SKM-1 treated with dmso at 0.1 percent for 144 hours (cell line): ENCODE data around the gene NMNAT3.
"Not testable (repeated sequence)": the region's sequence is repeated elsewhere in the genome, so short reads cannot be mapped to it uniquely, and the experiment has no call there.

Experiments used
- DNase-seq: peaks from one replicate; lab custom pipeline; 2025; ENCODE audit not compliant: unreplicated experiment; lab: John Stamatoyannopoulos, UW

NMNAT3 gene

DNA sequence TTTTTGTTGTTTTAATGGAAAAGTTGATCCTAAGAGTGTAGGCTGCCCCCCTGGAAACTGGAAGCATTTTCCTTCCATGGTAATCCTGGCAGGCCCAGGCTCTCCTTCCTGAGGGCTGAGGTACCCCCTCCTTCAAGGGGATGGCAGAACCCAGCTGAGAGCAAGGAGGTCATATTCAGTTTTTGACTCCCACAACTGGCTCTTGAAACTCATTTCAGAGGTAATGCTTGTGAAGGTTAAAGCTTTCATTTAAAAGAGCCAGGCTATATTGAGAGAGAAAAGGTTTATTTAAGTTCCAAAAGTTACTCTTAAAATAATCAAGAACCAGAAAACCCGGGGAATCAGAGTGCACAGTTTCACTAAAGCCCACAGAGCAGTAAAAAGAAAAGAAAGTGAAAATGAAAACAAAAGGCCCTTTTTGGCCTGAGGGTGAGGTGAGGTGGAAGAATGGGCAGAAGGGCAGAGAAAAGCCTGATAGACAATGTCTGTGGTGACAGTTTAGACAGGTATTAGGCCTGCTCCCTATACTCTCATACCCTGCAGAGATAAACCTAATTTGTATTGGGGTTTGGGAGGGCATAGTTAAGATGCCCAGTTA is 91.3 kb downstream of the NMNAT3 start:
- no peak for DNase-seq

GRCh38 chr3:139585820-139586219 is 92.0 kb downstream of the NMNAT3 start:
- no peak for DNase-seq

GRCh38 chr3:139583651-139584050 is 94.1 kb downstream of the NMNAT3 start:
- DNase-seq = not testable (repeated sequence)

DNA sequence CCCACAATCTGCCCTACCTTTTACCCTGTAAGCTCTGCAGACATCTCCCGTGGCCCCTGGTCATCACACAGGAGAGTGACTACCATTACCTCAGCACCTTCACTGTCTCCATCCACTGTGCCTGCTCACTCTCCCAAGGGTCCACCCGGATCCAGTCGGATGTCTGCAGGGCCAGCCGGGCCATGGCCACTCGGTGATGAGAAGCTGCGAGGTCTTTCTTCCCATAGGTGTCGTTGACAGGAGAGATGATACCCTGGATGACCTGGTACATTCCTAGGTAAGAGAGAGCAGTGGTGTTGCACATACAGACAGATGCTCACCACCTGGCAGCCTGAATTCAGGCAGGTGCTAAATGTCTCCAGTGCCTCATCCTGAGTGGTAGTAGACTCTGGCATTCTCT is 99.0 kb downstream of the NMNAT3 start:
- DNase-seq = no peak

GRCh38 chr3:139577909-139578308 is 99.9 kb downstream of the NMNAT3 start:
- no peak for DNase-seq

GRCh38 chr3:139577346-139577745 is 100.4 kb downstream of the NMNAT3 start:
- DNase-seq = no peak

DNA sequence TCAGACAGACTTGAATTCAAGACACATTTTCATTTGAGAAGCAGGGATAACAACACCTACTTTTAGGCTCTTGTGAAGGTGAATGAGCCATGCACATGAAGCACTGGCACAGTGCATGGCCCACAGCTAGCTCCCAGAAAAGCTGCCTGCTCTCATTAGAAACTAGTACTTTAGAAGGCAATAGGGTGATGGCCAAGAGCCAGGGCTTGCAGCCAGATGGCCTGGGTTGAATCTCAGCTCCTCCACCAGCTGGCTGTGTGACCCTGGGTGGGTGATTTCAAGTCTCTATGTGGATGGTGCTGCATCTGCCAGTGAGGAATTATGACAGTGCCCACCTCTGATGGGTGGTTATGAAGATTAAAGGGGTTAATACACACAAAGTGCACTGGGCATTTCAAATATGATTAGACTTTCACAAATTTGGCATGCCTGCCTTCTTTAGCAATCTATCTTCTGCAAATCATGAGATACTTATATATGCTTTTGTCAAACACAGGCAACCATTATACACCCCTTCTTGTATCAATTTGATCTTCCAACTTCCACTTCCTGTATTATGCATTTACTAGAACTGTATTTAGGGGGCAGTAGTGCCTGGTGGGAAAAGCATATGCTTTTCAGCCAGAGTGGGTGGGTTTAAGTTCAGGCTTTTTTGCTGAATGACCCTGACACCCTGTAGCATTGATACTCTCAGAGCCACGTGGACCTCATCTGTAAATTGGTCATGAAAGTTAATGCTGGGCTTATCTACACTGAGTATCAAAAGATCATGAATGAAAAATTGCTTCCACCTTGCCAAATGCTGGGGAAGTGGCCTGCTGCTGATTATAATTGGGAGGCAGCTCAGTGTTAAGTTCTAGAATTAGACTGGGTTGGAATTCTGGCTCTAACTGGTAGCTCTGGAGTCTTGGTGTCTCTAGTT is 103.5 kb downstream of the NMNAT3 start:
- no peak for DNase-seq

DNA sequence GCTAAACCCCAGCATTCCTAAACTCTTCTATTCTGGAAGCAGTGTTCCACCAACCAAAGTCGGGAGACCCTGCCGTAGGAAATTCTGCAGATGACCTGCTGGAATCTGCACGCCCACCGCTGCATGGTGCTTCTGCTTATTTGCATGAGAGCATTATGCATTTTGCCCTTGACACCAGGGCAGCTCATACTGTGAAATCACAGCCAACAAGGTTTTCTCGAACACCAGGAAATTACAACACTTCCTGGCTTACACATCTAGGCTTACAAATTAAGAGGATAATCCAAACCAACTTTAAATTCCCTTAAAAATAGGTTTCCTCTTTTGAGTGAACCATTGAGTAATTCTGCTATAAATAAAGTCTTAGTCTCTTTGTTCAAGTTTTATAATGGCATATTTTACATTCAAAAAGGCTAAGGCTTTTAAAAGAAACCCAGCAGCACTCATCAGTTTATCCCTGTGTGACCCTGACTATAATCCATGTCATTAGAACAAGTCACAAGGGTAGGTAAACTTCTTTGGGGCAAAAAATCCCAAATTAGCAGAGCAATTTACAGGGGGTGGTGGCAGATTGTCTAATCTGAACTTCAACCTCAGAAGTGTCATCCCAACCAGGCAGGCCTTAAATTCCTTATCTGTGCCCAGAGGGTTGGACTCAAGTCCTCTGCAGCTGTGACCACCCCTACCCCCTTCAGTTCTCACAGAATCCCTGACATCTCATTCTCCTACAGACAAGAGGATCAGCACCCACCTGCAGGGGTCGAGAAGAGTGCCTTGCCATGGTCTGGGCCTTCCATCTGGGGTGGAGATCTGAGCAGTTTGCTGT is 104.7 kb downstream of the NMNAT3 start:
- peak; percentile 63 for DNase-seq

DNA sequence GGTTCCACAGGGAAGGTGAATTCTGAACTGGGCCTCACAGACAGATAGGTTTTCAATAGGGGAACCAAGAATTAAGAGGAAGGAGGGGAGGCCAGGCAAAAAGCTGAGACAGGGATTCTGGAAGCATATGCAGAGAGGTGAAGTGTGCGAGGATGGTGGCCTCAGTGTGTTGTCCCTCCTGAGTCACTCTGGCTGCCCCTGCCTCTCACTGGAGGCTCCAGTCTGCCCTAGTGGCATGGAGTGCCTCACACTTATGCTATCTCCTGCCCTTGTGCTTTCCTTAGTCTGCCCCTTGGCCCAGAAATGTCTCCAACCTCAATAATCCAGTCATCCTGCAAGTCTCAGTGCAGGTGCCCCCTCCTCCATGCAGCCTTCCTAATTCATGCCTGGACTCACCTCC is 106.1 kb downstream of the NMNAT3 start:
- DNase-seq = no peak

DNA sequence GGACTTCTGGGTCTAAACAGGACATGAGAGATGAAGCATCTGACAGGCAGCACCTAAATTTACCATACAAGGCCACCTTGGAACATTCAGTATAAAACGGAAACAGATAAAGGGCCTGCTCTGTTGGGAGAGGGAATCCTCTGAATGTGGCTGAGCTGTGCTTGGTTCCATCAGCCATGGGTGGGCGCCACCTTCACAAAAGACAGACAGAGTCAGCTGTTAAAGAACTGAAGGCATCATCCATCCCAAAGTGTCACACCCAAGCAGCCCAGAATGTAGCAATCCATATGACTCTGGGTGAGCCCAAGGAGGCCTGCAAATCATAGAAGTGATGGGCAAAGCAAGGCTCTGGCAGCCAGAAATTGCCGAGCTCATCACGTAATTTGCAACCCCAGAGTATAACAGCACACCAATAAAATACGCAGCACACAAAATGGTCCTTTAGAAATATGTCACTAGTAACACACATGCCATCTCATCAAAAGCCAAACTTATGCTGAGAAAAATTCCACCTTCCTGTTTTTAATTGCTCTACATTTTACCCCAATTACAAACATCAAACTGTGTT is 113.4 kb downstream of the NMNAT3 start:
- no peak for DNase-seq

- no peak for DNase-seq
These were observed 115.7 kb downstream of the NMNAT3 start for GRCh38 chr3:139561959-139562676.

DNA sequence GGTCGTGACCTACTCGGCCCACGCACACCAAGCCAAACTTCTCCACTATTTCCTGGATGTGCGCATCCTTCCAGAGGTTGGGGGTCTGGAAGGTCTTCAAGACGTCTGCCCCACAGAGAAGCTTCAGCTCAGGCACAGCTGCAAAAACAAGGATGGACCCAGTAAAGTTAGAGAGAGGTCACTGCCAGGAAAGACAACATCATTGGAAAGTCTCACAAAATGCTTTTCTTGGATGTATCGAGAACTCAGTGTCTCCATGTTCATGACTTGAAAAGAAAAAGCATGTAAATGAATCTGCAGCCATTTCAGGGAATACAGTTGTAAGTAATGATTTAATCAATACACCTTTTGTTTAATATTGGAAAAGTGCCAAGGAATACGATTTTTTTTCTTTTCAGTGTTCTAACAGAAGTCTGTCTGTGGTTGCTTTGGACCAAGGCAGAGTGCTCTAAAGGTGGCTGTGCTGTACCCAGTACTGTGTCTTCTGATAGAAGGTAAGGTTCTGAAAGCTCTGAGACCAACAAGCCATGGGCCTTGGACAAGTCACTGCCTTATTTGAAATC is 116.4 kb downstream of the NMNAT3 start:
- DNase-seq = no peak

DNA sequence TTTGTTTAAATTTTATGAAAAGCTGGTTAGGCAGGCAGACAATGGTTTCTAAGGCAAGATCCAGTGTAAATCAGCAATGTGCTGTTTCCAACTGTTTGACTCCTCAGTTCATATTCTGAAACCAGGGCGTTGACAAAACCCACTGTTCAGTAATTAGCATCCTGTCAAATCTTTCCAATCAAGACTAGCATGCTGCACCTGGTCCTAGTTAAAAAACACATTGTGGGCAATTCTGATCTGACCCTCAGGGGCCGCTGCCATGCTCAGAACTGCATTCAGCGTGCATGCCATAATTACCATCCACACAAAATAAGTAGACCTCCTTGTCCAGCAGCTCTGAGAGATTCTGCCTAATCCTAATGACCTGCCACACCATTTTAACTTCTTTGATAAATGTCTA is 117.4 kb downstream of the NMNAT3 start:
- no peak for DNase-seq

- no peak for DNase-seq
These were observed 118.2 kb downstream of the NMNAT3 start for GRCh38 chr3:139559541-139559940.

DNA sequence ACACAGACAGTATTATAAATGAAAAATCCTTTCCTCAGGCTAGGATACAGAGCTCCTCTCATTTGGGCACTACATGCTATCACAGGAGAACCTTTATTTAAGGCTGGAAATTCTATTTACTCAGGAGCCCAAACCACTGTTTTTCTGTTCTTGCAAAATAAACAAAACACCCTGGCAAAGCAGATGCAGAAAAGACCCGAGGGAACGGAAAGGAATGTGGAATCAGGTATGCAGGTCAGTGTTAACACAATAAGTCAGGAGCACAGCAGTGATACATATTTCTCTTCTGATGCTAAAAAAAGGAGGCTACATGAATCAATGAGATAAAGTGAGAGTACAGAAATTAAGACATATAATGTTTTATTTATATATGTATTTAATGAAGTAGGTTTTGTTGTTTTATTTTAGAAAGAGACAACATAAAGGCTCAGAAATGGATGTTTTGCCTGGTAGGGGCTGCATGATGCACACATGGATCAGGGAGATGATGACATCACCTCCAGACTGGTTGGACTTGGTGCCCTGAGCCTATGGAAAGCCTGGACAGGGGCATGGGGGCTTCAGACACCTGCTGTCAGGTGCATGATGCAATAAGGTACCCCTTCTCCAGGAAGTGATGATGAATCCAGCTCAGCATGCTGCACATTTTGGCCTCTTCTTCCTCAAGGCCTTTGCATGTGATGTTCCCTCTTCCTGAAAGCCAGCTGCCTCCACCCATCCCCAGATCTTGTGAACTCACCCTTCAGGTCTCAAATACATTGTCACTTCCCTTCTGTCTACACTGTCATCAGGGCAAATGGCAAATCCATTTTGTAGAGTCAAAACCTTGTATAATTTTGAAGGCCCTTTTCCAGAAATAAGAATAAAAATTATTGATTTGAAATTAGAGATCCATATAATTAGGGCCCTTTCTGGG is 119.2 kb downstream of the NMNAT3 start:
- no peak for DNase-seq

DNA sequence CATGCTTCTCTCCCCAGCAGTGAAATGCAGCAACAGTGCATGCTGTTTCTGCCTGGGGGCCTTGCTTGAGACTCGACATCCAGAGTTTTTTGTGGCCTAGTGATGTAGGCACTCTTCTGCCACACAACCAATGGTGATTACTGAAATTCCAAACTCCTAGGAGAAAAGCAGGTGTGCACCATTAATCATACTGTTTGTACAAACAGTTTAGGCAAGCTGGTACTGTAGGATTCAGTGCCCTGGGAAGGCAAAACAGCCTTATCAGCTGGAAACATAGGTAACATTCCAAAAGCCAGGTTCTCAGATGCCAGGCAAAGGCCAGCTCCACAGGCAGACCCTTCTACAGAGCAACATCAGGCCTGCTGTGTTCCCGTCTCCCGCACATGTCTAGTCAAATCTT is 120.7 kb downstream of the NMNAT3 start:
- no peak for DNase-seq

- DNase-seq = no peak
These were observed 122.5 kb downstream of the NMNAT3 start for GRCh38 chr3:139555249-139555648.

DNA sequence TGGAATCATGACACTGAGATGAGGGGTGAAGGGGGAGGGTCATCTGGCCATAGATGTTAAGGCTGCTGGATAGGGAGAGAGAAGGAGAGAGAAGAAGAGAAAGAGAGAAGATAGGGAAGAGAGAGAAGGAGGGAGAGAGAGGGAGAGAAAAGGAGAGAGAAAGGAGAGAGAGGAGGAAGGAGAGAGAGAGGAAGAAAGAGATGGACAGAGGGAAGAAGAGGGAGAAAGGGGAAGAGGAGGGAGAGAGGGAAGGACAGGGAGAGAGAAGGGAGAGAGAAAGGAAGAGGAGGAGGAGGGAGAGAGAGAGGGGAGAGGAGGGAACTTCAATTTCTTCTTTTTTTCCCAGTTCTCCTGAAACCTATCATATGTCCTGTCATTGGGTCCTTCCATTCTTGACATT is 123.1 kb downstream of the NMNAT3 start:
- no peak for DNase-seq

DNA sequence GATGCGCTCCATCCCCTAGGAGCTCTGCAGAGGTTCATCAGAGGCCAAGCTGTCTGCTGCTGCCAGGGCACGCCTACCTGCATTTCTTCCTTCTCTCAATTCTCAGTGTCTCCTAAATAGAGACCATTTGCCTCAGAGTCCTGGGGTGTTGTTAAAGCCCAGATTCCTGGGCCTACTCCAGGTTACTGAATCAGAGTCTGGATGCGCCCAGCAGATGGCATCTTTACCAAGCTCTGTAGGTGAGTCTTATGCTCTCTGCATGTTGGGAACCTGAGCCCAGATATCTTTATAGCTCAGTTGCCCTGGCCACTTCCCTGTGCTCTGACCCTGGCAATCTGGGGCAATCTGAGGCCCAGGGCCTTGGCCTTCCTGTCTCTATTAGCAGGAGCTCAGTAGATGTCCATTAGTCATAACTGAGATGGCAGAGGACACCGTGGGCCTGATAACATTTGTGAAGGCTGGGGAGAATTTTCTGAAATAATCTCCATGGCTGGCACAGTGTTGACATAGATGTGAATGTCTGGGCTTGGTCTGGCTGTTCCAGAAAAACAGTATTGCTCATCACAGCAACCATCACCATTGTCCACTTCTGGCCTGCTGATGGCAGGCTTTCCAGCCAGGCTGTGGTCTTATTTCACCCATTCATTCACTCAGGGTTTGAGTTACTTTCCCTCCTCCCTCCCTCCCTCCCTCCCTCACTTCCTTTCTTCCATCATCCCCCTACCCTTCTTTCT is 125.0 kb downstream of the NMNAT3 start:
- DNase-seq = no peak
